Neuron (in vitro differentiated cells): Measurements from ENCODE around the gene RIC1.

ENCODE experiments used
- H2AFZ ChIP-seq: one replicate; pipeline ENCODE4 v1.6.1; 2013; ENCODE audit warnings: low read depth, mild to moderate bottlenecking, inconsistent platforms, low read length, moderate library complexity
- H3K27me3 ChIP-seq: one replicate; pipeline ENCODE4 v1.6.1; 2013; ENCODE audit warnings: low read length; ENCODE audit not compliant: insufficient read depth
- H3K36me3 ChIP-seq: one replicate; pipeline ENCODE4 v1.6.1; 2013; ENCODE audit warnings: low read length; ENCODE audit not compliant: insufficient read depth
- H3K4me1 ChIP-seq: one replicate; pipeline ENCODE4 v1.6.1; 2013; ENCODE audit warnings: low read length; ENCODE audit not compliant: insufficient read depth
- H3K4me3 ChIP-seq: 2 replicates; pipeline ENCODE4 v1.5.1; 2013; ENCODE audit warnings: mild to moderate bottlenecking, low read length, moderate library complexity
- H3K9me3 ChIP-seq: one replicate; pipeline ENCODE4 v1.6.1; 2013; ENCODE audit warnings: low read length

Gene RIC1

DNA sequence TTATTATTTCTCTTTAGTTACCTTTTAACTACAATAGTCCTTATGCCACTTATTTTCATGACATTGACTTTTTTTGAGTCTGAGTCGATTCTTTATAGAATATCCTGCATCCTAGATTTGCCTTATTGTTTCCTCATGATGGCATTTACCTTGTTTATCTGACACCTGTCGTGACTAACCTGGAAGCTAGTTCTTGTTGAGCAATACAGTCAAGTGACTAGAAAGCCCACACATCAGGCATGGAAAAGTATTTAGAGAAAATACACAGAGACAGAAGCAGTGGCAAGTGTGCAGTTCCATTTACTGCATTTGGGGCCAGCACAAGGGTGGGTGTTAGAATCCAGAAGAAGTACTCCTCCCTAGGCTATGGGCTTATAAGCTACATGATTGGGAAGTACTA lies 106.2 kb downstream of the RIC1 start:
- H3K36me3 ChIP-seq, result peaks cover 31% of the 10 kb centered on the region
- H2AFZ ChIP-seq, result no peak overlapping the region
- H3K4me3 ChIP-seq, result no peak overlapping the region
- H3K27me3 ChIP-seq, result no peaks in the 10 kb centered on the region
- no peaks in the 10 kb centered on the region for H3K4me1 ChIP-seq
- H3K9me3 ChIP-seq, result peaks cover 15% of the 10 kb centered on the region

DNA sequence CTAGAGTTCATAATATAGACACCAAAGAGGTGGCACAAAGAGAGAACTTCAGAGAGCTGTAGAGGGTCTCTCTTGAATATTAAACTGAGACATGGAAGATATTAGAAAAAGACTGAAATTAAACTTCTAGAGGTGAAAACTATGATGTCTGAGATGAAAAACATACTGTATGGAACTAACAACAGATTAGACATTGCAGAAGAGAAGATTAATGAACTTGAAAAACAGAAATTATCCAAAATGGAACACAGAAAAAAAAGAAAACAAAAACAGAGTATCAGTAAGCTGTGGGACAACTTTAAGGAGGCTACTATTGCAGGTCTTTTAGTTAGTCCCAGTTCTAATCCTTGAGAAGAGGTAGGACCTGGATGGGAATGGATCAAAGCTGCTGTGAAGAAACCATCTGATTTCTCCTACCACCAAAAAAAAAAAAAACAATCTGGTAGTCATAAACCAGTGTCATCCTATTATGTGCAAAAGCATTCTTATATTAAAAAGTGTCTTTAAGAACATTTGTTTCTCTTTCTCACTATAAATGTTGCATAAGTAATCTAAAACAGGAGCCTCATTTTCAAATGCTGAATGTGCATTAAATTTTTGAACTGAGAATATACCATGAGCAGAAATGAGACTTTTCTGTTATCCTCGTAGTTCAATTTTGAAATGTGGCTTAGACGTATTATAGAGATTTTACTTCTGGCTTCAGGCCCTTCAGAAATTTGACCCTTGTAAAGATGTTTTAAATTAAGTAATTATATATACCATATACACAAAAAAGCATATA lies 107.8 kb downstream of the RIC1 start:
- H3K4me1 ChIP-seq, result peaks cover 6% of the 10 kb centered on the region
- peaks cover 36% of the 10 kb centered on the region for H3K36me3 ChIP-seq
- H3K4me3 ChIP-seq, result no peak overlapping the region
- no peaks in the 10 kb centered on the region for H3K27me3 ChIP-seq
- H2AFZ ChIP-seq, result no peak overlapping the region
- peaks cover 15% of the 10 kb centered on the region for H3K9me3 ChIP-seq

DNA sequence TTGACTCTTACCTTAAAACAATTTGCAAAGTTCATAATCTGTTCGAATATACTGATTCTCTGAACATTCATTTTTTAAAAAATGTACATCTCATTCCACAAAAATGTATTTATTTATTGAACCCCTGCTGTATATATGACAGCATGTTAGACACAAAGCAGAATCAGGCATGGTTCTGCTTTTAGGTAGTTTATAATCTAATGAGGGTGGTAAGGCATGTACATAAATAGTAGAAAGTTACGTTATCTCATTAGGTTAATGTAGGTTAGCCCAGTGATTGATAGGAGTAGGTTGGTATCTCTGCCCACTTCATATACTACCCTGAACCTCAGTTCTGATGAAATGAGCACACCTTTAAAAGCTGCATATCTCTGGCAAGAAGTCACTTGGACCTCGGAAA lies 114.2 kb downstream of the RIC1 start:
- Histone ChIP-seq H3K36me3 (peaks cover 40% of the 10 kb centered on the region), H3K4me1 (peaks cover 9% of the 10 kb centered on the region), H3K9me3 (peaks cover 12% of the 10 kb centered on the region), H3K4me3 (no peak overlapping the region), H2AFZ (no peak overlapping the region), H3K27me3 (no peaks in the 10 kb centered on the region)

DNA sequence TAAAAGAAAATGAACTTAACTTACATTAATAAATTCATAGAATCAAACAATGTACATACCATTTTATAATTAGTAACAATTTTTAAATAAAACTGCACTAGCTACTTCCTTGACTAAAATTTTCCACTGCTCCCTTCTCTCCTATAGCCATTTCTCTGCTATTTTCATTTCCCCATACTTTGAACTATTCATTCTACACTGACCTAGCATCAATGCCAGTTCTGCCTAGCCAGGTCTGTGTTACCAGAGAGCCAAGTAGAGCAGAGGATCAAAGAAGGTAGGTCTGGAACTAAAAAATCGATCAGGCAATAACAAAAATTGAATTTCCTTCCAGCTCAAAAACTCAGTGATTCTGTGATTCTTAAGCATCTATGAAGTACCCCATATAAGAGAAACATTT lies 119.5 kb downstream of the RIC1 start:
- no peak overlapping the region for H3K4me3 ChIP-seq
- H3K27me3 ChIP-seq, result no peaks in the 10 kb centered on the region
- no peak overlapping the region for H2AFZ ChIP-seq
- peaks cover 37% of the 10 kb centered on the region for H3K36me3 ChIP-seq
- H3K9me3 ChIP-seq, result peaks cover 1% of the 10 kb centered on the region
- H3K4me1 ChIP-seq, result no peaks in the 10 kb centered on the region

DNA sequence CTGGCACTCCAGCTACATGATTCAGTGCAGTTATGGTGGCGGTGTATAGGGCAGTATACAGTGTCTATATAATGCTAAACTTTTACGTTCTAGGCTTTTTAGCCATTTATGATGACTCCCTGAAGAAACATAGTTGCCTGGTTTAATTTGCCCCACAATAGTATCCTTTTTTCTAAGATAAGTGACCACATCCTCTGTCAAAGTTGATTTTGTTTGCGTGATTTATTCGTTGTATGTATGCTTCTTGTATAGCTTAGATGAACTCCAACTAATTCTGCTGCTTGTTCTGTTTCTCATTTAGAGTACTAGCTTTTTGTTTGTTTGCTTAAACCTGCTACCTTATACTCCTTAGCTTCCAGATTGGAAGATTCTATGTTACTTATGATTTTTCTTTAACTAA lies 120.4 kb downstream of the RIC1 start:
- no peaks in the 10 kb centered on the region for H3K4me1 ChIP-seq
- H2AFZ ChIP-seq, result no peak overlapping the region
- H3K36me3 ChIP-seq, result peaks cover 35% of the 10 kb centered on the region
- no peak overlapping the region for H3K4me3 ChIP-seq
- peaks cover 1% of the 10 kb centered on the region for H3K9me3 ChIP-seq
- no peaks in the 10 kb centered on the region for H3K27me3 ChIP-seq

DNA sequence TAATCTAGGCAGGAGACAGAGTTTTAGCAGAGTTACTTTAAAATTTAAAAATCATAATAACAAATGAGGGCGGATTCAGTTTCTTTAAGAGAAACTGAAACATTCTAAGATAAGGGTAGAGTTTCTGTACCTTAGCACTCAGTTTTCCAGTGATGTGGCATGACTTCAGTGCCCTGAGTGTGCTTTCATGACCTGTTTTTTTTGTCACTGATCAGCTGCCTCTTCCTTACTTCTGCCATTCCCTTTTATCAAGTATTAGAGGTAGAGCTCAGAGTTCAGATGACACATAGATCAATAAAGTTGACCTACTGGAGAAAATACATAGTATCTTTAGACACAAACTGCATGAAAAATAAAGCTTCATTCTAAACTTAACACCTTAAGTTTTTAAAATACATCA lies 121.7 kb downstream of the RIC1 start:
- Histone ChIP-seq H3K9me3 (peaks cover 1% of the 10 kb centered on the region), H3K36me3 (peaks cover 30% of the 10 kb centered on the region), H2AFZ (no peak overlapping the region), H3K27me3 (no peaks in the 10 kb centered on the region), H3K4me3 (no peak overlapping the region), H3K4me1 (no peaks in the 10 kb centered on the region)

DNA sequence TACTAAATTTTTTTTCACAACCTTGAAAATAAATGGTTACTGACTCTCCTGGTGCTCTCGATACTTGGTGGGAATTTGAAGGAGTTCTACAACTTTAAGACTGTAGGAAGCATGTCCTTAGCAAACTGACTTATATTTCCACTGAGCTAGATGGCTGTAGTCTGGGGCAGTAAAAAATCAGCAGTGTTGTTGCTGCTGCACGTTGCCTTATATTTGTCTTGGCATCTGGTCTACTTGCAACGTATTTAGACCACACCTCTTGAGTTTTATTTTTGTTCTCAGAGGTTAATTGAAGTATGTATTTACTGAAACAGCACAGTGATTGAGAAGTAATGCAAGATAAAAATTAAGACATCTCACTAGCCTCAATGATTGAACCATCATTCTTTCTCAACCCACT lies 127.7 kb downstream of the RIC1 start:
- Histone ChIP-seq H3K4me1 (no peaks in the 10 kb centered on the region), H2AFZ (no peak overlapping the region), H3K36me3 (peaks cover 31% of the 10 kb centered on the region), H3K9me3 (no peaks in the 10 kb centered on the region), H3K4me3 (no peak overlapping the region), H3K27me3 (no peaks in the 10 kb centered on the region)

DNA sequence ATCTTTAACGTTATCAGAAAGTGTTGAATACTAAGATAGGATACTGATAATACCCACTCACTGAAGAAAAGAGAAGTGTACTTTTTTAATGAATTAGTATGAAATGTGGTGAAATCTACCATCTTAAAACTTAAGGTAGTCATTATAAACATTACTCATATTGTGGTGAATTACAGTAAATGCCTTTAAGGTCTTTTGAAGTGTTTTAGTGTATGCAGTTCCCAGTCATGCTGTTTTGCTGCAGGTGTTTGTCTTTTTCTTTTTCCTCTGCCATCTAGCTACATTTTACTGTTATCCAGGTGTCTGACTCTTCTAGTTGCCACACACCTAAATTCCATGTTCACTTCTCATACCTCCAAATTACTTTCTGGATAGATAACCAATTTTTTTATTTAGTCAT lies 131.4 kb downstream of the RIC1 start:
- peaks cover 55% of the 10 kb centered on the region for H3K36me3 ChIP-seq
- H3K4me1 ChIP-seq, result no peaks in the 10 kb centered on the region
- H2AFZ ChIP-seq, result no peak overlapping the region
- no peaks in the 10 kb centered on the region for H3K27me3 ChIP-seq
- H3K4me3 ChIP-seq, result no peak overlapping the region
- no peaks in the 10 kb centered on the region for H3K9me3 ChIP-seq

DNA sequence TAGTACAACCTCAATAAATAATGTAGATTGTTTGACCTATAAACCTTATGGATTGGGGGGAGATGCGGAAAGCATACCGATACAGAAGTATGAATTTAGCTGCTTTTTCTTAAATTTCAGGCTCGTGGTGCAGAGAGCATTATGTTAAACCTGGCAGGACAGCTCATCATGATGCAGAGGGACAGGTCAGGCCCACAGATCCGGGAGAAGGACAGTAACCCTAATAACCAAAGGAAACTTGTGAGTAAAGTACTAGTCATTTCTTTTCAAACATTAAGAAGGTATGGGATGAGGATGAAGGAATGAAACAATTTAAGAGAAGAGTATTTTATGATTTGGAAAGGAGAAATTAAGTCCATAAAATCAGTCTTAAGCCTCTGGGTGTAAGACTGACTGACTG lies 133.5 kb downstream of the RIC1 start:
- Histone ChIP-seq H3K4me1 (no peaks in the 10 kb centered on the region), H3K36me3 (peaks cover 62% of the 10 kb centered on the region), H3K9me3 (no peaks in the 10 kb centered on the region), H3K4me3 (no peak overlapping the region), H2AFZ (no peak overlapping the region), H3K27me3 (no peaks in the 10 kb centered on the region)

DNA sequence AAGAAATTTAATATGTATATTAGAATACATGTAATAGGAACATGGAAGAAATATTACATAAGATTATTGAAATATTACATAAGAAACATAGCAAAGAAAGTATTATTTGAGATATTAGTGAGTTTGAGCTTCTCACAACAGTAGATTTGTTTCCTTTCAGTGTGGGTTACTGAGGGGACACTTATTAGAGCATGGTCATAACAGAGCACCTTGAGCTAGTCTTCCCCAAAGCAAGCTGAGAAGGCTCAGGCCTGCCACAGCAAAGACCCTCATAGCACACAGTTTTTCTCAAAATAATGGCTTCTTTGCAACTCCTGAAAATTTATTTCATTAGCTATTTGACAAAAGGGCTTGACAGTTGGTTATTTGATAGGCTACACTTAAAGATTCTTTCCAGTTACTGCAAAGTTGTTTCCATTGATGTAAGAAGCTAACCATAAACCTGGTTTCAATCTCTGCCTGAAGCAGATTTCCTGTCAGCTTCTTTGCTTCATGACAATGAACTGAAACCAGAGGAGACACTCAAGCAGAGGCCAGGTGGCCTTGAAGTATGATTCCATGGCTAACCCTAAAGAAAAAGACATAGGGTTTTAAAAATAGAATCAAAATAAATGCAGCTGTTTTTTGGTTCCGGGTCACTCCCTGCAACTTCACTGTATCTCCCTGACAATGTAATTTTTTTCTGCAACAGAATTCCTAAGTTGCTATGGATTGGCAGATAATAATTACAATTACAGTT lies 135.4 kb downstream of the RIC1 start:
- H3K36me3 ChIP-seq, result peaks cover 67% of the 10 kb centered on the region

DNA sequence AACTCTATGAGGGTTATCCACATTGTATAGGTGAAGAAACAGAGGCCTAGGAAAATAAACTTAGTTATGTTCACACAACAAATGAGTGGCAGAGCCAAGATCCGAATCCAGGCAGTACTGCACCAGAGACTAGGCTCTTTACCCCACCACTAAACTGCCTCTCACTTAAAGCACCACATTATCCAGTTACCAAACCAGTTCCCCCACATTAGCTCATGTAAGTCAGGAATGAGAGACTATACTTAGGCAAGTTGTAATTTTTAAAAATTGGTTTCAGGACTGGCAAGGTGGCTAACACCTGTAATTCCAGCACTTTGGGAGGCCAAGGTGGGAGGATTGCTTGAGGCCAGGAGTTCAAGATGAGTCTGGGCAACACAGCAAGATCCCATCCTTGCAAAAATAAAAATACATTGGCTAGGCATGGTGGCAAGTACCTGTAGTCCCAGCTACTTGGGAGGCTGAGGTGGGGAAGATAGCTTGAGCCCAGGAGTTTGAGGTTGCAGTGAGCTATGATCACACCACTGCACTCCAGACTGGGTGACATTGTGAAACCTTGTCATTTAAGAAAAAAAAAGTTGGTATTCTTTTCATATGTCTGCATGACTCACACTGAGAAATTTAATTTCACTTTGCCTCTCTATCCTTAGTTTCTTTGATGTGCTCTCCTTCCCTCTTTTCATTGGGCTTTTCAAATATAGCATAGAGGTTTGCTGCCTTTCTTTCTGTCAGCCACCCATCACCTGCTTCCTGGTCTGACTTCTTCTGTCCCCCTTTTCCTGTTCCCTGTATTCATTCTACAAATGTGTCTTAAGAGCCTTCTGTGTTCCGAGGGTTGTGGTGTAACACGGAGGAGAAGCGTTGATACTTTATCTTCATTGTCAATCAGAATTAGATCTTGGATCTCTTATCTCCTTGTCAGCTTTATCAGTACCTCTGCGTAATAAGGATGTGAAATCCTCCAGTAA lies 139.3 kb downstream of the RIC1 start:
- no peaks in the 10 kb centered on the region for H3K9me3 ChIP-seq
- H2AFZ ChIP-seq, result no peak overlapping the region
- H3K27me3 ChIP-seq, result no peaks in the 10 kb centered on the region
- no peaks in the 10 kb centered on the region for H3K4me1 ChIP-seq
- H3K36me3 ChIP-seq, result peaks cover 78% of the 10 kb centered on the region
- no peak overlapping the region for H3K4me3 ChIP-seq

More for the DNA sequence above, 135.4 kb downstream of the RIC1 start:
- Histone ChIP-seq H2AFZ (no peak overlapping the region), H3K4me3 (no peak overlapping the region), H3K9me3 (no peaks in the 10 kb centered on the region), H3K4me1 (no peaks in the 10 kb centered on the region), H3K27me3 (no peaks in the 10 kb centered on the region)

DNA sequence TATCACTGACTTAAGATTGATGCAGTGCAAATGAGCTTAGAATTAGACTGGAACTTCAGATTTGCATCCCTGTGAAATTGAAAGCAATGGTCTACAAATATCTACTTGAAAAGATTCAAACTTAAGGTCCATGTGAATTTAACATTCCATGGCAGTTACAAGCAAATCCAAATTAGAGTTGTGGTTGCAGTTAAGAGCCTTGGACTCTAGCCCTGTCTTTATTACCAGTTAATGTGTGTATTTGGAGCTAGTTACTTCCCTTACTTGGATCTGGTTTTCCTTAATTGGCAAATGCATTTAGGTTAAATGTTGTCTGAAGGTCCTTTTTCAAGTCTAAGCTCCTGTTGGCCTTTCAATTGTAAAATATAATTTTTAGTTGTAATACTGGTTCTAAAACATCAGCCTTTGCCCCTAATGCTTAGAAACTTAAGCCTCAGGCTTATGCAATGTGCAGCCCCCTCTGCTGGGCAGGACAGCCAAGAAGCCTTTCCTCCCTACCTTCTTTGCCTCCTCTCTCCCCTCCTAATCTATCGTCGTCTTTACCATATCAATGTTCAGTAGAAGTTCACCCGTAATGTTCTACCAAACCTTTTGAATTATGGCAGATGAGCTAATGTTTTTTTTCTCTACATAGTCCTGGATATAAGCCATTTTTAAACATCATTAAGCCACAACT lies 144.6 kb downstream of the RIC1 start:
- H3K36me3 ChIP-seq, result peaks cover 65% of the 10 kb centered on the region
- H3K4me1 ChIP-seq, result no peaks in the 10 kb centered on the region
- H3K4me3 ChIP-seq, result no peak overlapping the region
- H3K9me3 ChIP-seq, result peaks cover 4% of the 10 kb centered on the region
- H3K27me3 ChIP-seq, result no peaks in the 10 kb centered on the region
- no peak overlapping the region for H2AFZ ChIP-seq
